K562 (cell line): ENCODE data around the gene SNIP1.

Experiments used
- ELF1 ChIP-seq: fragments of 200-800 bp; sonication (Bioruptor generic); IDR thresholded peaks from 2 replicates; pipeline ENCODE4 v1.6.1; 2016; ENCODE audit warnings: missing genetic modification characterization, missing compliant biosample characterization
- ESRRA ChIP-seq: fragments of 450-650 bp; IDR thresholded peaks from 2 replicates; pipeline ENCODE4 v1.6.1; 2014; ENCODE audit warnings: low read depth, mild to moderate bottlenecking, moderate library complexity, borderline replicate concordance

- no peak for TF ChIP-seq ELF1 (tag)
- TF ChIP-seq ESRRA: no peak
These were observed 13.9 kb downstream of the SNIP1 start for GRCh38 chr1:37540036-37540785.
